Lower lobe of right lung (tissue), 2 donors: ENCODE data around the gene PATL2. TPM values are rescaled to one million over a fixed set of nuclear protein-coding genes. Genes with fewer than 3 reads are reported as not detected.
A peak's percentile ranks its signal among the peaks of the same experiment; 100 is the strongest.
"Not testable (repeated sequence)": the region's sequence is repeated elsewhere in the genome, so short reads cannot be mapped to it uniquely, and the experiment has no call there.

Experiments
- ATAC-seq, 2 donors: fragments of 200-7000 bp; cut with Tn5 transposase; one replicate each; pipeline ENCODE4 v1.9.1; 2020 to 2022; ENCODE audit warnings: mild to moderate bottlenecking in 2 of 2, moderate library complexity in 2 of 2
- DNase-seq: peaks from one replicate; pipeline ENCODE4 v3.0.0-alpha.2; 2020
- H3K27ac ChIP-seq: fragments of 200-600 bp; one replicate; pipeline ENCODE4 v1.8.0; 2022
- H3K27me3 ChIP-seq: fragments of 200-600 bp; one replicate; pipeline ENCODE4 v1.8.0; 2022; ENCODE audit warnings: low read depth
- H3K36me3 ChIP-seq: fragments of 200-600 bp; one replicate; pipeline ENCODE4 v1.8.0; 2022; ENCODE audit warnings: mild to moderate bottlenecking
- H3K4me1 ChIP-seq: fragments of 200-600 bp; one replicate; pipeline ENCODE4 v1.8.0; 2022
- H3K4me3 ChIP-seq: fragments of 200-600 bp; one replicate; pipeline ENCODE4 v1.8.0; 2022; ENCODE audit warnings: mild to moderate bottlenecking
- H3K9me3 ChIP-seq: fragments of 200-600 bp; one replicate; pipeline ENCODE4 v1.8.0; 2022
- intact Hi-C: fragments of 100-400 bp; cut with DNase I; formaldehyde crosslinking; loops from one replicate; pipeline ENCODE4 v1.11.0; 2022
- long read RNA-seq: library from polyadenylated mRNA; unstranded; transcript quantifications from one replicate; pipeline ENCODE4 v2.0.0, GENCODE V29; 2021
- total RNA-seq: library from RNA; stranded (reverse); fragmentation: NEBNext Ultra II Directional; extraction: Animal tissue kit (Norgen Biotek cat#: 25700); gene quantifications from one replicate; pipeline ENCODE4 v1.2.1, GENCODE V29; 2021
- TF ChIP-seq, protein P1 (sequence below): fragments of 200-600 bp; IDR thresholded peaks from one replicate; pipeline ENCODE4 v1.8.0; 2022; ENCODE audit warnings: antibody characterized with exemption, mild to moderate bottlenecking
- donor health status: DM: no; HTN: yes; CAD: no; lungs with severe emphysema.

Gene PATL2
- 4.5 TPM for total RNA-seq
- long read RNA-seq, partial matches to known transcripts: 0 of 6 reads
- long read RNA-seq, other reads (novel, unspliced or antisense): 6 of 6 reads

DNA sequence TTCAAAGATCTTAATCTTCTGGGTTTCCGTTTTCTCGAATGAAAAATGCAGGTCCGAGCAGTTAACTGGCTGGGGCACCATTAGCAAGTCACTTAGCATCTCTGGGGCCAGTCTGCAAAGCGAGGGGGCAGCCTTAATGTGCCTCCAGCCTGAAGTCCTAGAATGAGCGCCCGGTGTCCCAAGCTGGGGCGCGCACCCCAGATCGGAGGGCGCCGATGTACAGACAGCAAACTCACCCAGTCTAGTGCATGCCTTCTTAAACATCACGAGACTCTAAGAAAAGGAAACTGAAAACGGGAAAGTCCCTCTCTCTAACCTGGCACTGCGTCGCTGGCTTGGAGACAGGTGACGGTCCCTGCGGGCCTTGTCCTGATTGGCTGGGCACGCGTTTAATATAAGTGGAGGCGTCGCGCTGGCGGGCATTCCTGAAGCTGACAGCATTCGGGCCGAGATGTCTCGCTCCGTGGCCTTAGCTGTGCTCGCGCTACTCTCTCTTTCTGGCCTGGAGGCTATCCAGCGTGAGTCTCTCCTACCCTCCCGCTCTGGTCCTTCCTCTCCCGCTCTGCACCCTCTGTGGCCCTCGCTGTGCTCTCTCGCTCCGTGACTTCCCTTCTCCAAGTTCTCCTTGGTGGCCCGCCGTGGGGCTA is at the start of gene PATL2, which contains the start of gene B2M:
PATL2 (minus strand) TSS at position 228 of the 647 bp plus-strand sequence. CDS start 34,833 bp downstream, outside the sequence.
B2M (plus strand) TSS at position 422 of the 647 bp plus-strand sequence; CDS start at position 452, 30 bp downstream.
- Histone ChIP-seq H3K4me3 (peak within 1 kb of the TSS; percentile 80), H3K27me3 (no peaks in the 10 kb centered on the region), H3K9me3 (no peaks in the 10 kb centered on the region), H3K27ac (peak within 1 kb of the TSS; percentile 99), H3K36me3 (peaks cover 19% of the 10 kb centered on the region), H3K4me1 (peaks cover 59% of the 10 kb centered on the region)
- peak; percentile 95 for DNase-seq
- intact Hi-C loops: no loop called here
- TF ChIP-seq, protein P1, sequence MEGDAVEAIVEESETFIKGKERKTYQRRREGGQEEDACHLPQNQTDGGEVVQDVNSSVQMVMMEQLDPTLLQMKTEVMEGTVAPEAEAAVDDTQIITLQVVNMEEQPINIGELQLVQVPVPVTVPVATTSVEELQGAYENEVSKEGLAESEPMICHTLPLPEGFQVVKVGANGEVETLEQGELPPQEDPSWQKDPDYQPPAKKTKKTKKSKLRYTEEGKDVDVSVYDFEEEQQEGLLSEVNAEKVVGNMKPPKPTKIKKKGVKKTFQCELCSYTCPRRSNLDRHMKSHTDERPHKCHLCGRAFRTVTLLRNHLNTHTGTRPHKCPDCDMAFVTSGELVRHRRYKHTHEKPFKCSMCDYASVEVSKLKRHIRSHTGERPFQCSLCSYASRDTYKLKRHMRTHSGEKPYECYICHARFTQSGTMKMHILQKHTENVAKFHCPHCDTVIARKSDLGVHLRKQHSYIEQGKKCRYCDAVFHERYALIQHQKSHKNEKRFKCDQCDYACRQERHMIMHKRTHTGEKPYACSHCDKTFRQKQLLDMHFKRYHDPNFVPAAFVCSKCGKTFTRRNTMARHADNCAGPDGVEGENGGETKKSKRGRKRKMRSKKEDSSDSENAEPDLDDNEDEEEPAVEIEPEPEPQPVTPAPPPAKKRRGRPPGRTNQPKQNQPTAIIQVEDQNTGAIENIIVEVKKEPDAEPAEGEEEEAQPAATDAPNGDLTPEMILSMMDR: no peak
- peak; percentile 94 to 95 for ATAC-seq

DNA sequence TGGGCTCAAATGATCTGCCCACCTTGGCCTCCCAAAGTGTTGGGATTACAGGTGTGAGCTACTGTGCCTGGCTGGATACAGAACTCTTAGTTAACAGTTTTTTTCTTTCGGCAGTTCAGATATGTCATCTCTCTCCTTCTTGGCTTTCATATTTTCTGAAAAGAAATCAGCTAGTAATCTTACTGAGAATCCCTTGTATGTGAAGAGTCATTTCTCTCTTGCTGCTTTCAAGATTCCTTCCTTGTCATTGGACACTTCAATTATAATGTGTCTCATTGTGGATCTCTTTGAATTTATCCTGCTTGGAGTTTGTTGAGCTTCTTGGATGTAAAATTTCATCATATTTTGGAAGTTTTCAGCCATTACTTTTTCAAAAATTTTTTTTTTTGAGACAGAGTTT is 42.2 kb upstream of the PATL2 start:
- Histone ChIP-seq H3K4me1 (no peaks in the 10 kb centered on the region), H3K36me3 (no peaks in the 10 kb centered on the region), H3K27ac (no peak overlapping the region), H3K4me3 (no peak overlapping the region), H3K27me3 (no peaks in the 10 kb centered on the region), H3K9me3 (no peaks in the 10 kb centered on the region)
- intact Hi-C loops: no loop called here
- TF ChIP-seq, protein P1: no peak
- DNase-seq: no peak
- ATAC-seq: no peak

DNA sequence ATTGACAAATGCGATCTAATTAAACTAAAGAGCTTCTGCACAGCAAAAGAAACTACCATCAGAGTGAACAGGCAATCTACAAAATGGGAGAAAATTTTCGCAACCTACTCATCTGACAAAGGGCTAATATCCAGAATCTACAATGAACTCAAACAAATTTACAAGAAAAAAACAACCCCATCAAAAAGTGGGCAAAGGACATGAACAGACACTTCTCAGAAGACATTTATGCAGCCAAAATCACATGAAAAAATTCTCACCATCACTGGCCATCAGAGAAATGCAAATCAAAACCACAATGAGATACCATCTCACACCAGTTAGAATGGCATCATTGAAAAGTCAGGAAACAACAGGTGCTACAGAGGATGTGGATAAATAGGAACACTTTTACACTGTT is 32.3 kb upstream of the PATL2 start:
- H3K4me3 ChIP-seq, H3K36me3 ChIP-seq, DNase-seq, H3K4me1 ChIP-seq, intact Hi-C loops, H3K27me3 ChIP-seq, H3K9me3 ChIP-seq, H3K27ac ChIP-seq, ATAC-seq: not testable (repeated sequence)

DNA sequence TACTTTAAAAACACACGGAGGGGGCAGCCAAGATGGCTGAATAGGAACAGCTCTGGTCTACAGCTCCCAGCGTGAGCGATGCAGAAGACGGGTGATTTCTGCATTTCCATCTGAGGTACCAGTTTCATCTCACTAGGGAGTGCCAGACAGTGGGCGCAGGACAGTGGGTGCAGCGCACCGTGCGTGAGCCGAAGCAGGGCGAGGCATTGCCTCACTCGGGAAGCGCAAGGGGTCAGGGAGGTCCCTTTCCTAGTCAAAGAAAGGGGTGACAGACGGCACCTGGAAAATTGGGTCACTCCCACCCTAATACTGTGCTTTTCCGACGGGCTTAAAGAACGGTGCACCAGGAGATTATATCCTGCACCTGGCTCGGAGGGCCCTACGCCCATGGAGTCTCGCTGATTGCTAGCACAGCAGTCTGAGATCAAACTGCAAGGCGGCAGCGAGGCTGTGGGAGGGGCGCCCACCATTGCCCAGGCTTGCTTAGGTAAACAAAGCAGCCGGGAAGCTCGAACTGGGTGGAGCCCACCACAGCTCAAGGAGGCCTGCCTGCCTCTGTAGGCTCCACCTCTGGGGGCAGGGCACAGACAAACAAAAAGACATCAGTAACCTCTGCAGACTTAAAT is 28.2 kb upstream of the PATL2 start:
- peaks cover 20% of the 10 kb centered on the region for H3K4me1 ChIP-seq
- H3K27ac ChIP-seq, H3K9me3 ChIP-seq, H3K27me3 ChIP-seq, H3K4me3 ChIP-seq, DNase-seq, H3K36me3 ChIP-seq, ATAC-seq: not testable (repeated sequence)
- intact Hi-C loops: loop anchor here (10.0 kb wide), 1 partner anchor 75 kb away; the partner anchor contains the start of gene SPG11

DNA sequence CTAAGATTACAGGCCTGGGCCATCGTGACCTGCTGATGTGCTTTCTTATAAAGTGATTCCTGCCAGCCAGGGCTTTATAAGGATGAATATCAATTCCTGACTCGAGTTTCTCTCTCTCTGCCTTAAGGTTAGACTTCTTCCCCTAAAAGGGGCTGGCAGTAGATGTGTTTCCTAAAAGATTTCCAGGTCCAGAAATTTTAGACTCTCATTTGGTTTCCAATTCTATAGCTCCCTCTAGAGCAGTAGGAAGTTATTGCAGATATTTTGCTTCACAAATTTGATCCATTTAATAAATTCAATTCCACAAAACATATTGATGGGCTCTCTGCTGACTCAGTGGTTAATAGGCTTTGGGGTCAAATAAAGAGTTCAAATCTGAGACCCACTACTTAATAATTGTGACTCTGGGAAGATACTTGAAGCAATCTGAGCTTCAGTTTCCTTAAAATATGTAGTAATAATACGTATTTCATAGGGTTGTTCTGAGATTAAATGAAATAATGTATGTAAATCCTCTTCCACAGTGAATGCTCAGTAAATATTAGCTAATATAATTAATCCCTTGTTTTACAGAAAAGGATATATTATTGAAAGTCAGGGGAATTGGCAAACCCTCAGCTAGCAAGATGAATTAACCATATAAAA is 27.3 kb upstream of the PATL2 start:
- DNase-seq: no peak
- no peaks in the 10 kb centered on the region for H3K27me3 ChIP-seq
- H3K4me3 ChIP-seq: no peak overlapping the region
- no peak overlapping the region for H3K27ac ChIP-seq
- H3K4me1 ChIP-seq: peaks cover 20% of the 10 kb centered on the region
- no peaks in the 10 kb centered on the region for H3K36me3 ChIP-seq
- peak; percentile 67 to 81 for ATAC-seq
- TF ChIP-seq, protein P1: peak; percentile 70
- intact Hi-C loops: loop anchor here (10.0 kb wide), 1 partner anchor 74 kb away; the partner anchor contains the start of gene SPG11
- no peaks in the 10 kb centered on the region for H3K9me3 ChIP-seq

DNA sequence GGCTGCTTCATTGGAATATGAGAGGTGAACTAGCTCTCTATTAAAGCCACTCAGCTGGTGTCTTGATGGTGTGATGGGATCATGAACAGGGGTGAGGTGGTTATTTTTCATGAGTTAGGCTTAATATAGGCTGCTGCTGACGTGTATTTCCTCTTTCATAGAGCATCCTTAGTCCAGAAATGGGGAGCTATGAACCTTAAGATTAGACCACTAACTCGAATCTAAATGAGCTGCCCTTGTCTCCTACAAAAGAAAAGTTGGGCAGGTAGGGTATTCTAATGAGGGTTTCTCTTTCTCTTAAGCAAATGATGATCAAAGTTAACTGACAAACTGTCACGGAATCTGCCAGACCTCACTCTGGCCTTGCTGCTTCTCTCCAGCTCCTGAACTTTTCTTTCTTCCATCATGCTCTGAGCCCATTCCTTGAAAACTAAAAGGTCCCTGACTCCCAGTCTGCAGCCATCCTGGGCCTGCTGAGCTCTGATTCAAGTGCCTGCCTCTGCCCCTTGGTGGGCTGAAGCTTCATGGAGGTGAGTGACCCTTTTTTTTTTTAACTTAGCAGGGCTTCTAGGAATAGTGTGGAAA is 25.1 kb upstream of the PATL2 start, which contains the start of gene TRIM69:
TRIM69 (plus strand) TSS at position 348 of the 585 bp plus-strand sequence; CDS start at position 525, 177 bp downstream.
- DNase-seq: no peak
- Histone ChIP-seq H3K36me3 (no peaks in the 10 kb centered on the region), H3K9me3 (no peaks in the 10 kb centered on the region), H3K4me3 (peak within 1 kb of the TSS; percentile 0), H3K4me1 (peaks cover 20% of the 10 kb centered on the region), H3K27me3 (no peaks in the 10 kb centered on the region), H3K27ac (peak within 1 kb of the TSS; percentile 78)
- intact Hi-C loops: loop anchor here (10.0 kb wide), 1 partner anchor 71 kb away; the partner anchor contains the start of gene SPG11
- peak in 1 of 2 donors; percentile 9 for ATAC-seq
- TF ChIP-seq, protein P1: no peak
